HEK293T (cell line): Measurements from ENCODE around the gene CRYM.

Experiments
- CTCF ChIA-PET: fragments of 350-600 bp; formaldehyde crosslinking; extraction: SDS; loops from one replicate; lab custom pipeline; 2021; ENCODE audit warnings: antibody characterized with exemption, inconsistent platforms; lab: Yijun Ruan, JAX
- POLR2A ChIA-PET: fragments of 350-600 bp; formaldehyde crosslinking; extraction: SDS; loops from one replicate; lab custom pipeline; 2020; ENCODE audit warnings: antibody characterized with exemption, inconsistent platforms; lab: Yijun Ruan, JAX
- DNase-seq: peaks from one replicate; pipeline ENCODE4 v3.0.0; 2012; ENCODE audit warnings: mixed read lengths; ENCODE audit errors: extremely low spot score
- ARNT ChIP-seq: fragments of 450-650 bp; IDR thresholded peaks from 2 replicates; pipeline ENCODE4 v1.6.1; 2017; ENCODE audit warnings: mild to moderate bottlenecking
- BHLHE40 ChIP-seq: fragments of 450-650 bp; IDR thresholded peaks from 2 replicates; pipeline ENCODE4 v1.6.1; 2016; ENCODE audit warnings: mild to moderate bottlenecking, moderate library complexity, borderline replicate concordance
- CTBP1 ChIP-seq: fragments of 450-650 bp; IDR thresholded peaks from 2 replicates; pipeline ENCODE4 v1.6.1; 2016; ENCODE audit warnings: borderline replicate concordance
- ELF4 ChIP-seq: fragments of 450-650 bp; IDR thresholded peaks from 2 replicates; pipeline ENCODE4 v1.6.1; 2017; ENCODE audit warnings: antibody characterized with exemption
- FOXA1 ChIP-seq: fragments of 450-650 bp; IDR thresholded peaks from 2 replicates; pipeline ENCODE4 v1.6.1; 2016; ENCODE audit warnings: mild to moderate bottlenecking
- FOXK2 ChIP-seq: fragments of 450-650 bp; IDR thresholded peaks from 2 replicates; pipeline ENCODE4 v1.6.1; 2016; ENCODE audit warnings: mild to moderate bottlenecking
- FOXM1 ChIP-seq: fragments of 450-650 bp; IDR thresholded peaks from 2 replicates; pipeline ENCODE4 v1.6.1; 2017; ENCODE audit warnings: mild to moderate bottlenecking, borderline replicate concordance
- HDGF ChIP-seq: fragments of 450-650 bp; IDR thresholded peaks from 2 replicates; pipeline ENCODE4 v1.6.1; 2017; ENCODE audit warnings: antibody characterized with exemption, borderline replicate concordance
- L3MBTL2 ChIP-seq: fragments of 450-650 bp; conservative IDR thresholded peaks from 2 replicates; pipeline ENCODE4 v1.6.1; 2016; ENCODE audit warnings: mild to moderate bottlenecking
- LEF1 ChIP-seq: fragments of 450-650 bp; IDR thresholded peaks from 2 replicates; pipeline ENCODE4 v1.6.1; 2017; ENCODE audit warnings: mild to moderate bottlenecking, borderline replicate concordance
- NFRKB ChIP-seq: fragments of 450-650 bp; IDR thresholded peaks from 2 replicates; pipeline ENCODE4 v1.6.1; 2016; ENCODE audit warnings: mild to moderate bottlenecking, moderate library complexity
- PKNOX1 ChIP-seq: fragments of 450-650 bp; IDR thresholded peaks from 2 replicates; pipeline ENCODE4 v1.6.1; 2016
- SP1 ChIP-seq: fragments of 450-650 bp; IDR thresholded peaks from 2 replicates; pipeline ENCODE4 v1.6.1; 2017
- SUZ12 ChIP-seq: fragments of 450-650 bp; IDR thresholded peaks from 2 replicates; pipeline ENCODE4 v1.6.1; 2016; ENCODE audit warnings: mild to moderate bottlenecking
- TARDBP ChIP-seq: fragments of 450-650 bp; IDR thresholded peaks from 2 replicates; pipeline ENCODE4 v1.6.1; 2016
- ZNF384 ChIP-seq: fragments of 450-650 bp; IDR thresholded peaks from 2 replicates; pipeline ENCODE4 v1.6.1; 2016

CRYM gene

GRCh38 chr16:21285314-21285713, 7.2 kb upstream of the CRYM start:
- POLR2A ChIA-PET, result no interaction called here
- CTCF ChIA-PET, result no interaction called here
- TF ChIP-seq L3MBTL2, result no peak
- TF ChIP-seq ELF4, result no peak
- TF ChIP-seq SP1, result no peak
- TF ChIP-seq PKNOX1, result no peak
- TF ChIP-seq ARNT, result no peak
- TF ChIP-seq BHLHE40, result no peak
- no peak for DNase-seq

- CTCF ChIA-PET, result no interaction called here
- no peak for TF ChIP-seq BHLHE40
- TF ChIP-seq TARDBP, result no peak
- POLR2A ChIA-PET, result interaction anchor here (1.0 kb wide), 1 partner anchor 10 kb away, joined by 3 read pairs; no protein-coding TSS in a partner anchor
- no peak for DNase-seq
Observed at GRCh38 chr16:21284414-21284813, 6.3 kb upstream of the CRYM start.

GRCh38 chr16:21283521-21284289, 5.6 kb upstream of the CRYM start:
- CTCF ChIA-PET, result no interaction called here
- POLR2A ChIA-PET, result interaction anchor here (1.0 to 1.5 kb wide), 2 partner anchors 9 to 17 kb away, joined by 3 to 6 read pairs; no protein-coding TSS in a partner anchor
- peak; percentile 65 for DNase-seq
- TF ChIP-seq ELF4 (no peak), L3MBTL2 (no peak), SP1 (no peak)

- DNase-seq, result no peak
- TF ChIP-seq FOXA1 (no peak), FOXM1 (no peak), TARDBP (no peak), CTBP1 (no peak), L3MBTL2 (no peak), SUZ12 (no peak), ELF4 (no peak), BHLHE40 (no peak), ARNT (no peak), LEF1 (no peak), ZNF384 (no peak), SP1 (no peak), HDGF (no peak)
- POLR2A ChIA-PET, result interaction anchor here (1.5 kb wide), 1 partner anchor 19 kb away, joined by 6 read pairs; no protein-coding TSS in a partner anchor
- CTCF ChIA-PET, result no interaction called here
Observed at GRCh38 chr16:21281698-21282389, 3.8 kb upstream of the CRYM start.

- TF ChIP-seq CTBP1, result no peak
- no peak for TF ChIP-seq NFRKB
- TF ChIP-seq HDGF, result no peak
- no peak for TF ChIP-seq BHLHE40
- CTCF ChIA-PET, result interaction anchor here (0.6 kb wide), 1 partner anchor 21 kb away, joined by 3 read pairs; no protein-coding TSS in a partner anchor
- POLR2A ChIA-PET, result interaction anchor here (1.4 to 1.6 kb wide), 2 partner anchors 20 to 22 kb away, joined by 3 to 4 read pairs; no protein-coding TSS in a partner anchor
- DNase-seq, result no peak
Observed at GRCh38 chr16:21279501-21279900, 1.4 kb upstream of the CRYM start.

- no peak for TF ChIP-seq NFRKB
- no peak for TF ChIP-seq ZNF384
- no peak for TF ChIP-seq PKNOX1
- no peak for TF ChIP-seq FOXK2
- TF ChIP-seq ELF4, result no peak
- no peak for TF ChIP-seq HDGF
- TF ChIP-seq L3MBTL2, result no peak
- CTCF ChIA-PET, result interaction anchor here (0.8 kb wide), 1 partner anchor 91 kb away, joined by 3 read pairs; no protein-coding TSS in a partner anchor
- POLR2A ChIA-PET, result no interaction called here
- DNase-seq, result no peak
Observed at GRCh38 chr16:21277045-21277926, 804 bp downstream of the CRYM start.

- ChIA-PET CTCF (no interaction called here), POLR2A (no interaction called here)
- no peak for TF ChIP-seq FOXA1
- TF ChIP-seq ZNF384, result no peak
- no peak for TF ChIP-seq BHLHE40
- no peak for TF ChIP-seq HDGF
- no peak for TF ChIP-seq FOXK2
- no peak for TF ChIP-seq NFRKB
- no peak for TF ChIP-seq SP1
- no peak for TF ChIP-seq ELF4
- no peak for TF ChIP-seq ARNT
- TF ChIP-seq LEF1, result no peak
- no peak for TF ChIP-seq SUZ12
- no peak for TF ChIP-seq TARDBP
- no peak for TF ChIP-seq L3MBTL2
- no peak for TF ChIP-seq CTBP1
Observed at GRCh38 chr16:21276090-21276489, 2.0 kb downstream of the CRYM start.

More at GRCh38 chr16:21276090-21276489, 2.0 kb downstream of the CRYM start:
- DNase-seq, result no peak
